H9 (cell line): Measurements from ENCODE around the gene GTF2F2. TPM values are rescaled to one million over a fixed set of nuclear protein-coding genes. Genes with fewer than 3 reads are reported as not detected.

Source experiments
- DNase-seq: peaks from one replicate; pipeline ENCODE4 v3.0.0-alpha.2; 2017
- H2AFZ ChIP-seq: one replicate; pipeline ENCODE4 v1.6.1; 2013; ENCODE audit warnings: mild to moderate bottlenecking, low read length, control low read depth, moderate library complexity
- H2AK5ac ChIP-seq: 2 replicates; pipeline ENCODE4 v1.6.1; 2013; ENCODE audit warnings: low read length, control low read depth, mixed read lengths; ENCODE audit not compliant: insufficient read length
- H2BK120ac ChIP-seq: one replicate; pipeline ENCODE4 v1.6.1; 2013; ENCODE audit warnings: low read depth, mild to moderate bottlenecking, low read length, control low read depth, inconsistent platforms; ENCODE audit not compliant: poor library complexity, severe bottlenecking
- H2BK12ac ChIP-seq: 2 replicates; pipeline ENCODE4 v1.6.1; 2013; ENCODE audit warnings: low read length, control low read depth, mixed read lengths, low read depth; ENCODE audit not compliant: insufficient read length
- H2BK15ac ChIP-seq: 2 replicates; pipeline ENCODE4 v1.6.1; 2013; ENCODE audit warnings: low read depth, low read length, control low read depth
- H2BK20ac ChIP-seq: one replicate; pipeline ENCODE4 v1.6.1; 2013; ENCODE audit warnings: low read depth, mild to moderate bottlenecking, low read length, control low read depth, inconsistent platforms; ENCODE audit not compliant: poor library complexity, severe bottlenecking
- H2BK5ac ChIP-seq: 2 replicates; pipeline ENCODE4 v1.6.1; 2013; ENCODE audit warnings: low read length, control low read depth, mixed read lengths; ENCODE audit not compliant: insufficient read length
- H3K14ac ChIP-seq: 2 replicates; pipeline ENCODE4 v1.6.1; 2013; ENCODE audit warnings: low read length, control low read depth; ENCODE audit not compliant: insufficient read depth
- H3K18ac ChIP-seq: 2 replicates; pipeline ENCODE4 v1.6.1; 2013; ENCODE audit warnings: low read depth, mild to moderate bottlenecking, mixed read lengths, low read length, control low read depth; ENCODE audit not compliant: insufficient read length
- H3K23ac ChIP-seq: 2 replicates; pipeline ENCODE4 v1.6.1; 2013; ENCODE audit warnings: low read length, control low read depth, mixed read lengths, low read depth; ENCODE audit not compliant: insufficient read length
- H3K23me2 ChIP-seq: 2 replicates; pipeline ENCODE4 v1.6.1; 2013; ENCODE audit warnings: low read depth, mild to moderate bottlenecking, mixed read lengths, low read length, control low read depth; ENCODE audit not compliant: insufficient read length, poor library complexity, severe bottlenecking
- H3K27ac ChIP-seq: 2 replicates; pipeline ENCODE4 v1.5.1; 2013; ENCODE audit warnings: low read length, control low read depth, mixed read lengths, low read depth; ENCODE audit not compliant: insufficient read length
- H3K27me3 ChIP-seq: 2 replicates; pipeline ENCODE4 v1.6.1; 2013; ENCODE audit warnings: low read length, control low read depth, inconsistent platforms; ENCODE audit not compliant: insufficient read depth
- H3K4ac ChIP-seq: 2 replicates; pipeline ENCODE4 v1.6.1; 2013; ENCODE audit warnings: low read depth, mild to moderate bottlenecking, control low read depth, inconsistent platforms, low read length, moderate library complexity
- H3K4me1 ChIP-seq: 2 replicates; pipeline ENCODE4 v1.6.1; 2013; ENCODE audit warnings: low read length, control low read depth, inconsistent platforms; ENCODE audit not compliant: insufficient read depth
- H3K4me2 ChIP-seq: 2 replicates; pipeline ENCODE4 v1.6.1; 2013; ENCODE audit warnings: low read length, control low read depth, mixed read lengths; ENCODE audit not compliant: insufficient read length, insufficient read depth
- H3K56ac ChIP-seq: 2 replicates; pipeline ENCODE4 v1.6.1; 2013; ENCODE audit warnings: low read depth, mild to moderate bottlenecking, mixed read lengths, low read length, control low read depth; ENCODE audit not compliant: insufficient read length
- H3K79me1 ChIP-seq: 2 replicates; pipeline ENCODE4 v1.6.1; 2013; ENCODE audit warnings: low read depth, mild to moderate bottlenecking, moderate library complexity, low read length, control low read depth, inconsistent platforms; ENCODE audit not compliant: insufficient read depth, poor library complexity, severe bottlenecking
- H3K79me2 ChIP-seq: 2 replicates; pipeline ENCODE4 v1.6.1; 2013; ENCODE audit warnings: low read length, control low read depth, inconsistent platforms; ENCODE audit not compliant: insufficient read depth
- H3K9ac ChIP-seq: 2 replicates; pipeline ENCODE4 v1.6.1; 2013; ENCODE audit warnings: low read length, control low read depth, mixed read lengths; ENCODE audit not compliant: insufficient read length; ENCODE audit errors: extremely low read depth
- H3K9me3 ChIP-seq: one replicate; pipeline ENCODE4 v1.6.1; 2013; ENCODE audit warnings: low read depth, low read length, inconsistent platforms; ENCODE audit not compliant: control insufficient read depth
- H3T11ph ChIP-seq: one replicate; pipeline ENCODE4 v1.6.1; 2013; ENCODE audit warnings: mild to moderate bottlenecking, low read length, control low read depth, inconsistent platforms
- H4K20me1 ChIP-seq: one replicate; pipeline ENCODE4 v1.6.1; 2013; ENCODE audit not compliant: control insufficient read depth, insufficient read length, insufficient read depth
- H4K5ac ChIP-seq: 2 replicates; pipeline ENCODE4 v1.6.1; 2013; ENCODE audit warnings: low read depth, mild to moderate bottlenecking, mixed read lengths, low read length, control low read depth; ENCODE audit not compliant: insufficient read length
- H4K8ac ChIP-seq: replicated peaks from 2 replicates; pipeline ENCODE4 v1.6.1; 2013; ENCODE audit warnings: low read length, control low read depth, mixed read lengths, low read depth; ENCODE audit not compliant: insufficient read length
- H4K91ac ChIP-seq: 2 replicates; pipeline ENCODE4 v1.6.1; 2013; ENCODE audit warnings: low read depth, mild to moderate bottlenecking, moderate library complexity, mixed read lengths, low read length, control low read depth; ENCODE audit not compliant: insufficient read length
- H3K27ac Mint-ChIP-seq, 3 experiments: 2 replicates in 2 of 3; 3 replicates in 1 of 3; pipeline ENCODE4 v1.8.0; 2020 to 2021; ENCODE audit warnings: mixed read lengths in 3 of 3, mild to moderate bottlenecking in 1 of 3, moderate library complexity in 1 of 3
- H3K27me3 Mint-ChIP-seq: 2 replicates; pipeline ENCODE4 v1.8.0; 2021; ENCODE audit warnings: low read depth, mild to moderate bottlenecking, moderate library complexity, mixed read lengths
- H3K36me3 Mint-ChIP-seq, 3 experiments: 2 replicates in 2 of 3; 3 replicates in 1 of 3; pipeline ENCODE4 v1.8.0; 2020 to 2021; ENCODE audit warnings: low read depth in 3 of 3, mixed read lengths in 3 of 3; ENCODE audit not compliant: insufficient read depth in 1 of 3
- H3K4me1 Mint-ChIP-seq, 2 experiments: 2 replicates each; pipeline ENCODE4 v1.8.0; 2020; ENCODE audit warnings: mixed read lengths in 2 of 2
- H3K4me3 Mint-ChIP-seq, 2 experiments: 2 replicates in 1 of 2; 3 replicates in 1 of 2; pipeline ENCODE4 v1.8.0; 2020 to 2021; ENCODE audit warnings: mild to moderate bottlenecking in 2 of 2, mixed read lengths in 2 of 2, moderate library complexity in 1 of 2
- H3K9me3 Mint-ChIP-seq, 2 experiments: 2 replicates in 1 of 2; 3 replicates in 1 of 2; pipeline ENCODE4 v1.8.0; 2020; ENCODE audit warnings: mild to moderate bottlenecking in 2 of 2, mixed read lengths in 2 of 2, moderate library complexity in 1 of 2
- CTCF ChIP-seq: fragments of 200-600 bp; sonication (generic); conservative IDR thresholded peaks from 3 replicates; pipeline ENCODE4 v1.8.0; 2021; ENCODE audit warnings: antibody characterized with exemption, mild to moderate bottlenecking
- WGBS: extraction: QIAGEN DNeasy Blood & Tissue Kit; methylation state at CpG from one replicate; pipeline ENCODE4 v1.1.7; 2013; ENCODE audit warnings: missing lambda C conversion rate, low lambda C conversion rate, mixed read lengths; ENCODE audit not compliant: insufficient read length; ENCODE audit errors: extremely low coverage; 5-methylcytosine and 5-hydroxymethylcytosine counted together
- total RNA-seq: library from RNA; stranded (reverse); gene quantifications from 2 replicates; pipeline ENCODE4 v1.2.1, GENCODE V29; 2021

The GTF2F2 gene
- total RNA-seq, 1 experiment from 2014 or later = 29.6 TPM

- no peaks in the 10 kb centered on the region for H3K27me3 ChIP-seq
- H2AFZ ChIP-seq = no peak overlapping the region
- H4K20me1 ChIP-seq = no peaks in the 10 kb centered on the region
- no peak overlapping the region for H2BK12ac ChIP-seq
- TF ChIP-seq CTCF = no peak
- no peaks in the 10 kb centered on the region; the same call in 1 of the 2 replicates for H3K27me3 Mint-ChIP-seq
- no peak overlapping the region for H3K4ac ChIP-seq
- no CpG with 5 or more reads among the region's 5 CpGs for WGBS
- H3K36me3 Mint-ChIP-seq = no peaks in the 10 kb centered on the region
- no peak overlapping the region for H2AK5ac ChIP-seq
- H4K91ac ChIP-seq = no peak overlapping the region
- no peak overlapping the region for H3K56ac ChIP-seq
- H3K79me1 ChIP-seq = no peaks in the 10 kb centered on the region
- no peak for DNase-seq
- H3K23me2 ChIP-seq = no peaks in the 10 kb centered on the region
- H3K4me2 ChIP-seq = no peak overlapping the region
- H3K9me3 Mint-ChIP-seq = no peaks in the 10 kb centered on the region
- H3T11ph ChIP-seq = no peak overlapping the region
- no peak overlapping the region for H3K9ac ChIP-seq
- H3K79me2 ChIP-seq = no peaks in the 10 kb centered on the region
- peaks cover 8% of the 10 kb centered on the region; the same call in 1 of the 2 replicates for H3K4me1 ChIP-seq
- H4K5ac ChIP-seq = no peak overlapping the region
- H2BK15ac ChIP-seq = no peak overlapping the region
- peak overlapping the region in 1 of 3 experiments; percentile 18; a peak in 1 of 7 replicates for H3K27ac Mint-ChIP-seq
- no peak overlapping the region for H3K4me3 Mint-ChIP-seq
- H2BK5ac ChIP-seq = no peak overlapping the region
- no peak overlapping the region for H3K23ac ChIP-seq
- no peak overlapping the region for H2BK120ac ChIP-seq
- peaks cover 16 to 29% of the 10 kb centered on the region in 2 experiments for H3K4me1 Mint-ChIP-seq
- H3K18ac ChIP-seq = no peak overlapping the region
- no peak overlapping the region for H2BK20ac ChIP-seq
- no peak overlapping the region for H3K14ac ChIP-seq
- no peak overlapping the region for H3K27ac ChIP-seq
- no peaks in the 10 kb centered on the region for H3K9me3 ChIP-seq
- H4K8ac ChIP-seq = no peak overlapping the region
These were observed 183.6 kb downstream of the GTF2F2 start for GRCh38 chr13:45303866-45304265.
